Calu3 (cell line): ENCODE results near the gene CD9. TPM values are rescaled to one million over a fixed set of nuclear protein-coding genes. Genes with fewer than 3 reads are reported as not detected.
A peak's percentile ranks its signal among the peaks of the same experiment; 100 is the strongest.

Source experiments
- Bru-seq: library from RNA; stranded (reverse); fragments of 400-500 nt; gene quantifications from one replicate; lab custom pipeline; 2021; lab: Mats Ljungman, UMichigan
- BruChase-seq, 2 experiments: library from RNA; stranded (reverse); fragments of 400-500 nt; gene quantifications; one replicate each; lab custom pipeline; 2021; lab: Mats Ljungman, UMichigan
- BruUV-seq: library from RNA; stranded (reverse); fragments of 400-500 nt; replicated peaks from 2 replicates; lab custom pipeline; 2021; lab: Mats Ljungman, UMichigan
- CTCF ChIA-PET: fragments of 300-600 bp; sonication (Branson Sonifier 250); formaldehyde crosslinking; loops from one replicate; lab custom pipeline; 2022; ENCODE audit warnings: antibody characterized with exemption; lab: Charles Lee
- DNase-seq: peaks from one replicate; pipeline ENCODE4 v3.0.0; 2022
- H3K27ac Mint-ChIP-seq: one replicate; pipeline ENCODE4 v1.8.0; 2022; ENCODE audit warnings: mixed read lengths; ENCODE audit not compliant: unreplicated experiment
- H3K27me3 Mint-ChIP-seq: one replicate; pipeline ENCODE4 v1.8.0; 2022; ENCODE audit warnings: mixed read lengths; ENCODE audit not compliant: unreplicated experiment
- H3K36me3 Mint-ChIP-seq: one replicate; pipeline ENCODE4 v1.8.0; 2022; ENCODE audit warnings: mild to moderate bottlenecking, moderate library complexity, mixed read lengths; ENCODE audit not compliant: insufficient read depth, unreplicated experiment
- H3K4me1 Mint-ChIP-seq: one replicate; pipeline ENCODE4 v1.8.0; 2022; ENCODE audit warnings: mild to moderate bottlenecking, low read depth, mixed read lengths; ENCODE audit not compliant: unreplicated experiment
- H3K4me3 Mint-ChIP-seq: one replicate; pipeline ENCODE4 v1.8.0; 2022; ENCODE audit warnings: mild to moderate bottlenecking, low read depth, moderate library complexity, mixed read lengths; ENCODE audit not compliant: unreplicated experiment
- H3K9me3 Mint-ChIP-seq: one replicate; pipeline ENCODE4 v1.8.0; 2022; ENCODE audit warnings: low read depth, mixed read lengths; ENCODE audit not compliant: unreplicated experiment
- intact Hi-C: fragments of 100-400 bp; cut with micrococcal nuclease; formaldehyde crosslinking; loops from one replicate; pipeline ENCODE4 v1.10.0; 2022; ENCODE audit not compliant: unreplicated experiment
- long read RNA-seq: library from polyadenylated mRNA; stranded (forward); transcript quantifications from one replicate; pipeline ENCODE4 v2.0.0, GENCODE V29; 2022
- total RNA-seq: library from RNA; stranded (reverse); gene quantifications from 2 replicates; pipeline ENCODE4 v1.2.3, GENCODE V29; 2022
- TF ChIP-seq, protein P1 (sequence below): fragments of 200-600 bp; IDR thresholded peaks from one replicate; pipeline ENCODE4 v1.8.0; 2022; ENCODE audit warnings: antibody characterized with exemption; ENCODE audit not compliant: unreplicated experiment

The CD9 gene, protein sequence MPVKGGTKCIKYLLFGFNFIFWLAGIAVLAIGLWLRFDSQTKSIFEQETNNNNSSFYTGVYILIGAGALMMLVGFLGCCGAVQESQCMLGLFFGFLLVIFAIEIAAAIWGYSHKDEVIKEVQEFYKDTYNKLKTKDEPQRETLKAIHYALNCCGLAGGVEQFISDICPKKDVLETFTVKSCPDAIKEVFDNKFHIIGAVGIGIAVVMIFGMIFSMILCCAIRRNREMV
- total RNA-seq: 124 and 128 TPM in 2 replicates
- percentile 66 among the genes with signal in this experiment for Bru-seq, nascent RNA
- percentile 71 among the genes with signal in this experiment for BruChase-seq, experiment 1, labeled RNA remaining after a 6-hour chase
- percentile 60 among the genes with signal in this experiment for BruChase-seq, experiment 2, labeled RNA remaining after a 2-hour chase
- long read RNA-seq, transcript CD9-201 (8 exons, 1,218 nt): major isoform, 311 of 328 reads
- long read RNA-seq, partial matches to known transcripts: 5 of 328 reads
- long read RNA-seq, other reads (novel, unspliced or antisense): 11 of 328 reads

DNA sequence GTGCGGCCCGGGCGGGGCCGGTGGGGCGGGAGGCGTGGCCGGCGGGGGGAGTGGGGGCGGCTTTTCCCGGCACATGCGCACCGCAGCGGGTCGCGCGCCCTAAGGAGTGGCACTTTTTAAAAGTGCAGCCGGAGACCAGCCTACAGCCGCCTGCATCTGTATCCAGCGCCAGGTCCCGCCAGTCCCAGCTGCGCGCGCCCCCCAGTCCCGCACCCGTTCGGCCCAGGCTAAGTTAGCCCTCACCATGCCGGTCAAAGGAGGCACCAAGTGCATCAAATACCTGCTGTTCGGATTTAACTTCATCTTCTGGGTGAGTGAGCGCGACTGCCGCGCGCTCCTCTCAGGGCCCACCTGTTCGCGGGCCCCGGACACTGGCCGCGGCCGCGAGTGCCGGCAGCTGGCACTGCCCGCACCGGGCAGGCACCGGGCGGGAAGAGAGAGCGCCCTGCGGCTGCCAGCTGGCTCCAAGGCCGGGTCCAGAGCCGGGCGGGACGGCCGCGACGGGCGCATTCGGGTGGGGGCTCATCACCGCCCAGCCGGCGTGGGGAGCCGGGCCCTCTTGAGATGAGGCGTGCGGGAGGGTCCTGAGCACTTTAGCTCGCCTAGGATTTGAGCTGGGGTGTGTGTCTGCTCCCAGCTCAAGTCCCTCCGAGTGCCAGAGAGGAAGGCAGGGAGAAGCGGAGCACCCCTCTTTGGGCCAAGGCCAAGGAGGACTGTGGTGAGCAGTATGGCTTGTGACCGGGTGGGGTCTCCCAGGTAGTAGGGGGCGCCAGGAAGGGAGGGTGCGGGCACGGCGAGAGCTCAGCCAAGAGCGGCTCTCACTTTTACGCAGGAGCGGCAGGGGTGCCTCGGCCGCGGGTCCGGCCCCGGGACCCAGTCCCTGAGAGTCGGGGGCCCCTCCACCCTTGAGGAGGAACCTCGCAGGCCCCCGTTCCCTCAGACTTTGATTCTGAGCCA is at the start of gene CD9:
Gene CD9, plus strand, starts transcription at position 145 of the 957 bp plus-strand sequence. Its CDS starts 100 bp downstream, at position 245.
- Mint-ChIP-seq H3K4me3 (peak within 1 kb of the TSS; percentile 82), H3K4me1 (peaks cover 57% of the 10 kb centered on the region), H3K27me3 (no peaks in the 10 kb centered on the region), H3K36me3 (peaks cover 33% of the 10 kb centered on the region), H3K9me3 (no peaks in the 10 kb centered on the region), H3K27ac (peak within 1 kb of the TSS; percentile 50)
- TF ChIP-seq, protein P1, sequence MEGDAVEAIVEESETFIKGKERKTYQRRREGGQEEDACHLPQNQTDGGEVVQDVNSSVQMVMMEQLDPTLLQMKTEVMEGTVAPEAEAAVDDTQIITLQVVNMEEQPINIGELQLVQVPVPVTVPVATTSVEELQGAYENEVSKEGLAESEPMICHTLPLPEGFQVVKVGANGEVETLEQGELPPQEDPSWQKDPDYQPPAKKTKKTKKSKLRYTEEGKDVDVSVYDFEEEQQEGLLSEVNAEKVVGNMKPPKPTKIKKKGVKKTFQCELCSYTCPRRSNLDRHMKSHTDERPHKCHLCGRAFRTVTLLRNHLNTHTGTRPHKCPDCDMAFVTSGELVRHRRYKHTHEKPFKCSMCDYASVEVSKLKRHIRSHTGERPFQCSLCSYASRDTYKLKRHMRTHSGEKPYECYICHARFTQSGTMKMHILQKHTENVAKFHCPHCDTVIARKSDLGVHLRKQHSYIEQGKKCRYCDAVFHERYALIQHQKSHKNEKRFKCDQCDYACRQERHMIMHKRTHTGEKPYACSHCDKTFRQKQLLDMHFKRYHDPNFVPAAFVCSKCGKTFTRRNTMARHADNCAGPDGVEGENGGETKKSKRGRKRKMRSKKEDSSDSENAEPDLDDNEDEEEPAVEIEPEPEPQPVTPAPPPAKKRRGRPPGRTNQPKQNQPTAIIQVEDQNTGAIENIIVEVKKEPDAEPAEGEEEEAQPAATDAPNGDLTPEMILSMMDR: no peak
- DNase-seq: peak; percentile 78
- no TSS peak for BruUV-seq
- intact Hi-C loops: no loop called here
- CTCF ChIA-PET: interaction anchor here (0.6 to 2.4 kb wide), 6 partner anchors 14 to 145 kb away, joined by 3 to 8 read pairs (median 4); no protein-coding TSS in a partner anchor

DNA sequence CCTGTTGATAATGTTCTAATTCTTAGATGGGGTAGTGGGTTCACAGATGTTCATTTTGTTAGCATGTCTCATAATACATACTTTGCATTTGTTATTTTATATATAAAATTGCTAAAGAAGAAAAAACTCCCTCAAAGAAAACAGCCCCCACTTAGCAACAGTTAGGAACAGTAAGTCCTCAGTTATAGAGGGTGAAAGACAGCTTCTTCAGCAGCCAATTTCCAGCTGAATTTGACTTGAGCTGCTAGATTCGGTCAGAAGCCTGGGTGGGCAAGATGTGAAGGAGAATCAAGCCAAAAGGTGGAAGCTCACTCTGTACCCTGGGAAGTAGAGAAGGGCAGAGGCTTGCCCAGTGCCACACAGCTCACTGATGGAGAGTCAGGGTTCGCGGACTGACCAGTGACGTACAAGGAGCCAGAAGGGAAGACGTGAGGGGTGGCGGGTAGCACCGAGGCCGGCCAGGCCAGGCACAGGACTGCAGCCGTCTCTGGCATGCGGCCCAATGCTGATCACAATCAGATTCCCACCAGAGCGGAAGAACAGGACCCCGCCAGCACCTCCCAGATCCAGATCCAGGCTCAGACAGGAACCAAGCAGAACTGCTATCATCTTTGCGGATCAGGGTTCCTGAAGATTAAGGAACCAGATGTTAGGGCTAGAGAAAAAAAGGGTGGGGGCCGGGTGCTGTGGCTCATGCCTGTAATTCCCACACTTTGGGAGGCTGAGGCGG is 45.3 kb upstream of the CD9 start:
- H3K4me1 Mint-ChIP-seq: no peaks in the 10 kb centered on the region
- no peaks in the 10 kb centered on the region for H3K27me3 Mint-ChIP-seq
- CTCF ChIA-PET: no interaction called here
- H3K36me3 Mint-ChIP-seq: no peaks in the 10 kb centered on the region
- no peak for DNase-seq
- intact Hi-C loops: no loop called here
- H3K4me3 Mint-ChIP-seq: no peak overlapping the region
- no peak overlapping the region for H3K27ac Mint-ChIP-seq
- TF ChIP-seq, protein P1: no peak
- BruUV-seq: no TSS peak
- no peaks in the 10 kb centered on the region for H3K9me3 Mint-ChIP-seq

DNA sequence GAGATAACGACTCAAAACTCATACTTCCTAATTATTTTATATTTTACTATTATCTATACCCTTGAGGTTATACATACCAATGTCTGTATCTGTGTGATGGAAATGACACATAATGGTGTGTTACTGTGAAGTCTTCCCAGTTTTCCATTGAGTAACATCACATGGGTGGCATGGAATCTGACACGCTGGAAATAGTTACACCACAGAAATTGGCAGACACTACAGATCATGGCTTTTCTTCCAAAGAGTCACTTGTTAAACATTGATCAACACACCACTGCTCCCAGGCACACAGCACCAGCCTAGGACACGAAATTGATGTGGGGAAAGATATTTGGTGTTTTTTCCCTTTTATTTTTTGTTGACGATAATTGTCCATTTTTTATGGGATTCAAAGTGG is 42.7 kb upstream of the CD9 start:
- no TSS peak for BruUV-seq
- Mint-ChIP-seq H3K4me3 (no peak overlapping the region), H3K4me1 (no peaks in the 10 kb centered on the region), H3K27ac (no peak overlapping the region), H3K27me3 (no peaks in the 10 kb centered on the region), H3K36me3 (no peaks in the 10 kb centered on the region), H3K9me3 (no peaks in the 10 kb centered on the region)
- TF ChIP-seq, protein P1: no peak
- DNase-seq: no peak
- CTCF ChIA-PET: no interaction called here
- intact Hi-C loops: no loop called here

DNA sequence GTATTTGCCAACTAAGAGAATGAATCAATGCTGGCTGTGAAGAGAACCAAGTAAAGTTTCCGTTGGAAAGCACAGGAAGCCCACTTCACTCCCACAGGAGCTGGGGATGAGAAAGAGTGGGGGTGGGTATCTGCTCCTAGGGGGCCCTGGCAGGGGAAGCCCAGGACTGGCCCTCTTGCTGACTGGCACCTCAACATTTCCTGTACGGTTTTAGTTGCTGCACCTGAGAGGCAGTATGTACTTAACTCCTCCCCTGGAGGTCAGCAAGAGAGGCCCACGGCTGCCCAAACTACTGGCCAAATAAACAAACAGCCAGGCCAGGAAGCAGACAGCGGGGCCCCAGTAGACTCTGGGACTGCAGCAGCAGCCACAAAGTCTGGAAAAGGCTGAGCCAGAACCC is 41.9 kb upstream of the CD9 start:
- DNase-seq: no peak
- Mint-ChIP-seq H3K4me3 (no peak overlapping the region), H3K4me1 (no peaks in the 10 kb centered on the region), H3K27ac (no peak overlapping the region), H3K36me3 (no peaks in the 10 kb centered on the region), H3K9me3 (no peaks in the 10 kb centered on the region), H3K27me3 (no peaks in the 10 kb centered on the region)
- TF ChIP-seq, protein P1: no peak
- intact Hi-C loops: no loop called here
- CTCF ChIA-PET: no interaction called here
- no TSS peak for BruUV-seq
